Tibial nerve (tissue), 3 donors: ENCODE data around the gene HDAC6.

Experiments
- CTCF ChIP-seq, 5 experiments: fragments of 200-600 bp in 3 of 5; fragments of 450-650 bp in 2 of 5; sonication (generic) in 3 of 5; IDR thresholded peaks; one replicate each; pipeline ENCODE4 v1.5.1; 2016 to 2019; ENCODE audit warnings: antibody characterized with exemption in 5 of 5, mild to moderate bottlenecking in 3 of 5, moderate library complexity in 2 of 5
- POLR2A ChIP-seq, 2 donors: fragments of 450-650 bp; IDR thresholded peaks; one replicate each; pipeline ENCODE4 v1.6.1; 2017; ENCODE audit warnings: antibody characterized with exemption in 2 of 2, mild to moderate bottlenecking in 2 of 2, moderate library complexity in 2 of 2

- TF ChIP-seq CTCF (IDR thresholded peaks at IDR 0.05) (no peak), POLR2A (IDR thresholded peaks at IDR 0.05) (no peak)
Observed at GRCh38 chrX:48785186-48785539, 16.7 kb upstream of the HDAC6 start.
